GM19455 (cell line): Measurements from ENCODE around the gene KLF4.

Experiments used
- ATAC-seq: cut with Tn5 transposase; IDR thresholded peaks from one replicate; pipeline ENCODE4 v1.9.1; 2021; ENCODE audit not compliant: unreplicated experiment

KLF4 gene

GRCh38 chr9:107455425-107456135 is 34.0 kb downstream of the KLF4 start:
- ATAC-seq = no peak

- no peak for ATAC-seq
Measured at GRCh38 chr9:107453479-107453878, 36.1 kb downstream of the KLF4 start.

GRCh38 chr9:107447834-107448233 is 41.7 kb downstream of the KLF4 start:
- no peak for ATAC-seq

- no peak for ATAC-seq
Measured at GRCh38 chr9:107447081-107447480, 42.5 kb downstream of the KLF4 start.

DNA sequence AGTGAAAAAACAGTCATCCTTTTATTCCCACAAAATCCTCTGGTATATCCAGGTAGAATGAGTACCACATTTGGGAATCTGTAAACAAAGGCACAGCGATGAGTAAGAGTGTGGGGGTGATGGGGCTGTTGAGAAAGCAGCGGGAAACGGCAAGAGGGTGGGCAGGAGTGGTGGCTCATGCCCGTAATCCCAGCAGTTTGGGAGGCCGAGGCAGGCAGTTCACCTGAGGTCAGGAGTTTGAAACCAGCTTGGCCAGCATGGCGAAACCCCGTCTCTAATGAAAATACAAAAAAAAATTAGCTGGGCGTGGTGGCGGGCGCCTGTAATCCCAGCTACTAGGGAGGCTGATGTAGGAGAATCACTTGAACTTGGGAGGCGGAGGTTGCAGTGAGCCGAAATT is 43.1 kb downstream of the KLF4 start:
- no peak for ATAC-seq

DNA sequence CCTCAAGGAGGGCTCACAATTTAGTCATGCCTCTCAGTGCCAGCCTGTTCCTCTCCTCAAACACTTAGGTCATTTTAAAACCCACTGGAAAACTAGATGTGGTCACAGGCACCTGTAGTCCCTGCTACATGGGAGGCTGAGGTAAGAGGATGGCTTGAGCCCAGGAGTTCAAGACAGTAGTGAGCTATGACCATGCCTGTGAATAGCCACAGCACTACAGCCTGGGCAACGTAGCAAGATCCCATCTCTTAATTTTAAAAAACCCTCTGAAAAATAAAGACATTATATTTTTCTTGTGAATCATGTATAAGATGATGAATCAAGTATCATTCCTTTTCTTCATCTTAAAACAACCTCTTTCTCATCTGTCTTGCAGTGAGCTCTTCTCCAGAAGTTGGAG is 45.8 kb downstream of the KLF4 start:
- ATAC-seq = no peak

DNA sequence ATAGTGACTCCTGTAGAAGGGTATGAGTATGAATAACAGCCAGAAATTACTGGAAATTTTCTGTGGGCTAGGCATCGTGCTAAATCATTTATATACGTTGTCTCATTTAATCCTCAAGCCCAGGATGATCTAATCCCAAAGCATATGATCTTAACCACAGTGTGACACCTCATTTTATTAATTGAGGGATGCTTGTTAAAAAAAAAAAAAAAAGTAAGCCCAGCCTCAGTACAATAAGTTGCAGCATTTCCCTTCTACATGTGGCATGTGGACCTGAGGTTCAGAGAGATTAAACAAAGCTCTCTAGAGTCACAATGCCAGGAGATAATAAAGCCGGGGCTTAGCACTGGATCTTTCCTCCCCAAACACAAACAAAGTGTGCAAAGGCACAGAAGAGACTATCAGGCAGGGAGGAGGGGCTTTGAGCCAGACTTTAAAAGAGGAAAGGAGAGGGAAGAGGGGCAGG is 49.5 kb downstream of the KLF4 start:
- ATAC-seq = no peak

GRCh38 chr9:107438211-107439031 is 51.1 kb downstream of the KLF4 start:
- no peak for ATAC-seq

GRCh38 chr9:107437716-107438115 is 51.9 kb downstream of the KLF4 start:
- no peak for ATAC-seq

GRCh38 chr9:107435415-107435814 is 54.2 kb downstream of the KLF4 start:
- no peak for ATAC-seq
